Muscle layer of colon (tissue), 2 donors: ENCODE data around the gene BRD1.

ENCODE experiments used
- H3K27ac ChIP-seq: one replicate; pipeline ENCODE4 v1.7.0; 2013; ENCODE audit warnings: low read depth, mild to moderate bottlenecking, low read length, moderate library complexity
- H3K27me3 ChIP-seq, 2 donors: one replicate each; pipeline ENCODE4 v1.7.0; 2013; ENCODE audit warnings: low read length in 2 of 2, mild to moderate bottlenecking in 2 of 2; ENCODE audit not compliant: insufficient read depth in 2 of 2, control insufficient read depth in 1 of 2
- H3K36me3 ChIP-seq: one replicate; pipeline ENCODE4 v1.7.0; 2013; ENCODE audit warnings: mild to moderate bottlenecking, low read length; ENCODE audit not compliant: insufficient read depth
- H3K4me1 ChIP-seq: one replicate; pipeline ENCODE4 v1.7.0; 2013; ENCODE audit warnings: mild to moderate bottlenecking, low read length; ENCODE audit not compliant: insufficient read depth
- H3K4me3 ChIP-seq, 2 donors: one replicate each; pipeline ENCODE4 v1.7.0; 2013; ENCODE audit warnings: low read length in 2 of 2, low read depth in 1 of 2, mild to moderate bottlenecking in 1 of 2, moderate library complexity in 1 of 2
- H3K9ac ChIP-seq: one replicate; pipeline ENCODE4 v1.7.0; 2013; ENCODE audit warnings: low read length
- H3K9me3 ChIP-seq: one replicate; pipeline ENCODE4 v1.7.0; 2013; ENCODE audit warnings: mild to moderate bottlenecking, low read length
- donor health status: abdominal sarcoma.
- donor health status: Adenocarcinoma of cecum.

BRD1 gene

GRCh38 chr22:49735901-49736421 is 91.7 kb downstream of the BRD1 start:
- Histone ChIP-seq H3K4me1 (no peaks in the 10 kb centered on the region), H3K36me3 (no peaks in the 10 kb centered on the region), H3K9me3 (peaks cover 4% of the 10 kb centered on the region), H3K27me3 (peaks cover 3 to 12% of the 10 kb centered on the region in 2 donors), H3K9ac (no peak overlapping the region), H3K4me3 (no peak overlapping the region), H3K27ac (no peak overlapping the region)

DNA sequence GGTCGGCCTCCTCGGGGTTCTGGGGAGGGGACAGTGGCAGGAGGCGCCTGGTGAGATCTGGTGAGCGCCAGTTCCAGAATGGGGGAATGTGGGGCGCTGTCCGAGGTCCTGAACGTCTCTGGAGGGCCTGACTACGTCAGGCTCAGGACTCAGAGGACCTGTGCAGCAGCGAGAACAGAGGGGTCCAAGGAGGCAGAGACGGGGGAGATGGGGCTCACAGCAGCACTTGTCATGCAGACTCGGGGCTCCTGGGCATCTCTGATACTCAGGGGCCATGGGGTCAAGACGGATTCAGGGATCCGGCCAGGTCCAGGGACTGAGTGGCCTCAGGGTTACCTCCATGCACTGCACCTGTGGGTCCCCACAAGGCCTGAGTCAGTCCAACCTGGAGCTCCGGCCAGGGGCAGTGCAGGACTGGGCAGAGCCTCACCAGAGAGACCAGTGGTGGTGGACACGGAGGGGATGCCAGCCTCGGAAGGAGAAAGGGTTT is 92.2 kb downstream of the BRD1 start:
- peaks cover 3 to 12% of the 10 kb centered on the region in 2 donors for H3K27me3 ChIP-seq
- H3K9me3 ChIP-seq = peaks cover 4% of the 10 kb centered on the region
- no peak overlapping the region for H3K27ac ChIP-seq
- H3K4me1 ChIP-seq = no peaks in the 10 kb centered on the region
- H3K9ac ChIP-seq = no peak overlapping the region
- H3K36me3 ChIP-seq = no peaks in the 10 kb centered on the region
- no peak overlapping the region for H3K4me3 ChIP-seq

DNA sequence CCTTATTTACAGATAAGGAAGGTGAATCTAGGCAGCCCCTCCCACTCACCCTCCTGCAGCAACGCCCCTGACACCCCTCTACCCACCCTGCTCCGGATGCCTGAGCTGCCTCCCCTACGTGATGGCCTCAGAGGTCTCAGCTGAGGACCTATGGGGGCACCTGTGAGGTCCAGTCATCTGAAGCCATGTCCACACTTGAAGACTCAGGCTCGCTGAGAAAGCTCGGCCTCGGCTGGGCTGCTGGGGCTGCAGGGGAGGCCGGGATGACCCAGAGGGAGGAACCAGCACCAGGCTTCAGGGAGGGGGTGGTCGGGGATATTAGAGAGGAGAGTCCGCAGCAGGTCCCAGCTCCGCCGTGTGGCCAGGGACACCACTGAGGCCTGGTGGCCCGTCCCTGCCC is 92.8 kb downstream of the BRD1 start:
- Histone ChIP-seq H3K27me3 (peaks cover 3 to 12% of the 10 kb centered on the region in 2 donors), H3K27ac (no peak overlapping the region), H3K9me3 (peaks cover 4% of the 10 kb centered on the region), H3K4me1 (no peaks in the 10 kb centered on the region), H3K4me3 (no peak overlapping the region), H3K9ac (no peak overlapping the region), H3K36me3 (no peaks in the 10 kb centered on the region)

DNA sequence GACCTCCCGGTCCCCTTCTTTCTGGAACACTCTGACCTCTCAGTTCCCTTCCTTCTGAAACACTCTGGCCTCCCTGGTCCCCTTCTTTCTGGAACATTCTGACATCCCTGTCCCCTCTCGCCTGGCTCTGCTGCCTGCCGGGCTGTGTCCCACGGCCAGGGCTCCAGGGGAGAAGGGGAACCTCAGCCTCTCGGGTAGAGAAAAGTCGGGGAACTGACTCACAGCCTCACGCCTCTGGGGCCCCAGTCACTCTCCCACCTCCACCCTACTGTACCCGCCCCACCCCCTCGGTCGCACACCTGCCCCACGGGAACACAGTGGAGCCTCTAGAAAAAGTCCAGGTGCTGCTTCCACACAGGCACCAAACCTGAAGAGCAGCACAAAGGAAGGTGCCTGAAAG is 93.3 kb downstream of the BRD1 start:
- Histone ChIP-seq H3K9ac (no peak overlapping the region), H3K36me3 (no peaks in the 10 kb centered on the region), H3K27ac (no peak overlapping the region), H3K4me1 (no peaks in the 10 kb centered on the region), H3K9me3 (peaks cover 4% of the 10 kb centered on the region), H3K27me3 (peaks cover 3 to 12% of the 10 kb centered on the region in 2 donors), H3K4me3 (no peak overlapping the region)

GRCh38 chr22:49733631-49734030 is 94.0 kb downstream of the BRD1 start:
- Histone ChIP-seq H3K4me1 (no peaks in the 10 kb centered on the region), H3K9me3 (peaks cover 4% of the 10 kb centered on the region), H3K36me3 (no peaks in the 10 kb centered on the region), H3K27me3 (peaks cover 3 to 12% of the 10 kb centered on the region in 2 donors), H3K27ac (no peak overlapping the region), H3K4me3 (no peak overlapping the region), H3K9ac (no peak overlapping the region)

GRCh38 chr22:49730656-49731055 is 97.0 kb downstream of the BRD1 start:
- H3K9ac ChIP-seq = no peak overlapping the region
- no peak overlapping the region for H3K4me3 ChIP-seq
- peaks cover 10 to 30% of the 10 kb centered on the region in 2 donors for H3K27me3 ChIP-seq
- no peaks in the 10 kb centered on the region for H3K4me1 ChIP-seq
- H3K9me3 ChIP-seq = peaks cover 9% of the 10 kb centered on the region
- H3K36me3 ChIP-seq = no peaks in the 10 kb centered on the region
- H3K27ac ChIP-seq = no peak overlapping the region

DNA sequence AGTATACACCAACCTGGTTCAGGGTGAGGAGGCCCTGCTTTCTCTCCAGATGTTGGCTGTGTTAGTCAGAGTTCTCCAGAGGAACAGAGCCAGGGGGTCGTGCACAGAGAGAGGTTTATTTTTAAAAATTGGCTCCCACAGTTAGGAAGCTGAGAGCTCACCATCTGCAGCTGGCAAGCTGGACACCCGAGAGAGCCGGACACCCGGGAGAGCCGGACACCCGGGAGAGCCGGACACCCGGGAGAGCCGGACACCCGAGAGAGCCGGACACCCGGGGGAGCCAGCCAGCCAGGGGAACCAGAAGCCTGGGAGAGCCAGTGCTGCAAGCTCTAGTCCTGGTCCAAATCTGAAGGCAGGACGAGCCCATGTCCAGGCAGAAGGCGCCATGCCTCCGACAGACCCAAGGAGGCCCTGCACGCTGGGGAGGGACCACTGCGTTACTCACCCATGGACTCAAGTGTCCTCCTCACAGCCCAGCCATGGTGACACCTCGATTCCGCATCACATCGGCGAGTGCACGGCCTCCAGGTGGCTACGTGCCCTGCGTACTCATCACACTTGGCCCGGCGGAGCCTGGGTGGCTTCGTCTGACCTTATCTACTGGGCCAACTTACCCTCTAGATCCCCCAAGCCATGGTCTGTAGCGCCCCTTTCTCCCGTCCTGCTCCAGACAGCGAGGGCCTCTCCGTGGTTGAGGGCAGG is 99.0 kb downstream of the BRD1 start:
- H3K4me1 ChIP-seq = no peaks in the 10 kb centered on the region
- H3K9ac ChIP-seq = no peak overlapping the region
- H3K27ac ChIP-seq = no peak overlapping the region
- peaks cover 9% of the 10 kb centered on the region for H3K9me3 ChIP-seq
- peaks cover 10 to 39% of the 10 kb centered on the region in 2 donors for H3K27me3 ChIP-seq
- H3K4me3 ChIP-seq = no peak overlapping the region
- H3K36me3 ChIP-seq = no peaks in the 10 kb centered on the region

DNA sequence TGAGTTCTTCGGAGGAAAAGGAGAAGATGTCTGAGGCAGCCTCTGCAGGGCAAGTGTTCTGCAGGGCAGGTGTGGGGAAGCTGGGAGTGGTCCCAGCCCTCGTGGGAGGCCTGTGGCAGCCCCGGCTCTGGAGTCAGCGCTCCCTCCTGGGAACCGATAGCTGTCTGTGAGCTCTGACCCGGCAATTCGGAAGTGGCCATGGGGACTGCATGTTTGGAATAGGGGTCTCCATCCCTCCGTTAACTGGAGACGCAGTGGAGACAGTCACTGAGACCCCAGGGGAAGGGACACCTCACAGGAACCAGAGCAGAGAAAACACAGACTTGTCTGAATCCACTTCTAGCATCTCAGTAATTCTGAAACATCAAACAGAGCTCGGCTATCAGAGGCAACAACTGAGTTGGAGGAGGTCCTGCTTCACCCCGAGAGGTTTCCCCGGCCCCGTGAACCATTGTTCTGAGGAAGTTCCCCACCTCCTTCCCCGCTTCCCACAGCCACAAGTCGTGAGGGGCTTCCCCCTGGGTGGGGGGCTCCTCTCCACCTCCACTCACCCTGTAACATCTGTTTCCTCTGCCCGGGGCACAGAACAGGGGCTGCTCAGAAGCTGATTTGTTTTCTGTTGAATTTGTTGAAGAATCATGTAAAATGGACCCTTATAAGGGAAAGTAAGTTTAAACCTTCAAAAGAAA is 99.6 kb downstream of the BRD1 start:
- Histone ChIP-seq H3K9me3 (peaks cover 9% of the 10 kb centered on the region), H3K4me3 (no peak overlapping the region), H3K36me3 (no peaks in the 10 kb centered on the region), H3K27ac (no peak overlapping the region), H3K27me3 (peaks cover 8 to 39% of the 10 kb centered on the region in 2 donors), H3K9ac (no peak overlapping the region), H3K4me1 (no peaks in the 10 kb centered on the region)

DNA sequence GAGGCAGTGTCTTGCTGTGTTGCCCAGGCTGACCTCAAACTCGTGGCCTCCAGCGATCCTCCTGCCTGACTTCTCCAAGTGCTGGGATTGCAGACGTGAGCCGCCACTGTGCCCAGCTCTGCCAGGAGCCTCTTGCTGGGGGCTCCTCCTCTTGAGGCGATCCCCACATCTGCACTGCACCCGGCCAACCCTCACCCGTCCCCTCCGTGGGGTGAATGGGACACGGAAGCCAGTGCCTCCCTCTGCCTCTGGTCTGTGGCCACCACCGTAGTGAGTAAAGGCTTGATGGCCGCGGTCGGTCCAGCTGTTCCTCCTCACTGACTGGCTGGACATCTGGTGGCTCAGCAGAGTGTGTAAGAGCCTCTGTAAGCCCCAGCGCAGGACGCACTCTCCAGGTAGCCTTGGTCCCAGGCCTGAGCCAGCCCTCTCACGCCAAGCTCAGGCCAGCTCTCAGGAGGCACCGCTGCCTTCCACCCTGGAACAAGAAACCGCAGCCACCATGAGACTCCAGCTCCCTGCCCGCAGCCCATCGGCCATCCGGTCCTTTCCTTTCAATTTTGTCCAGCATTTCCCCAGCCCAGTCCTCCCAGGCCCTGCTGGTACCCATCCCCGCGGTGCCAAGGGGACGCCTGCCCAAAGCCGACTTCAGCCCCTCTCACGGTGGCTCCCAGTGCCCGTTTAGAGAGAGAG is 100.3 kb downstream of the BRD1 start:
- Histone ChIP-seq H3K36me3 (no peaks in the 10 kb centered on the region), H3K9ac (no peak overlapping the region), H3K4me3 (no peak overlapping the region), H3K4me1 (no peaks in the 10 kb centered on the region), H3K27ac (no peak overlapping the region), H3K9me3 (peaks cover 9% of the 10 kb centered on the region), H3K27me3 (peaks cover 6 to 39% of the 10 kb centered on the region in 2 donors)

GRCh38 chr22:49726701-49727101 is 101.0 kb downstream of the BRD1 start:
- no peak overlapping the region for H3K4me3 ChIP-seq
- H3K27ac ChIP-seq = no peak overlapping the region
- no peaks in the 10 kb centered on the region for H3K36me3 ChIP-seq
- peaks cover 6 to 39% of the 10 kb centered on the region in 2 donors for H3K27me3 ChIP-seq
- no peaks in the 10 kb centered on the region for H3K4me1 ChIP-seq
- H3K9ac ChIP-seq = no peak overlapping the region
- H3K9me3 ChIP-seq = peaks cover 4% of the 10 kb centered on the region

- Histone ChIP-seq H3K36me3 (no peaks in the 10 kb centered on the region), H3K4me1 (no peaks in the 10 kb centered on the region), H3K9ac (no peak overlapping the region), H3K27ac (no peak overlapping the region), H3K4me3 (no peak overlapping the region), H3K27me3 (peaks cover 6 to 39% of the 10 kb centered on the region in 2 donors), H3K9me3 (peaks cover 4% of the 10 kb centered on the region)
These were observed 101.5 kb downstream of the BRD1 start for GRCh38 chr22:49726022-49726681.
